ENCODE results near the gene HGFAC.

Gene HGFAC

DNA sequence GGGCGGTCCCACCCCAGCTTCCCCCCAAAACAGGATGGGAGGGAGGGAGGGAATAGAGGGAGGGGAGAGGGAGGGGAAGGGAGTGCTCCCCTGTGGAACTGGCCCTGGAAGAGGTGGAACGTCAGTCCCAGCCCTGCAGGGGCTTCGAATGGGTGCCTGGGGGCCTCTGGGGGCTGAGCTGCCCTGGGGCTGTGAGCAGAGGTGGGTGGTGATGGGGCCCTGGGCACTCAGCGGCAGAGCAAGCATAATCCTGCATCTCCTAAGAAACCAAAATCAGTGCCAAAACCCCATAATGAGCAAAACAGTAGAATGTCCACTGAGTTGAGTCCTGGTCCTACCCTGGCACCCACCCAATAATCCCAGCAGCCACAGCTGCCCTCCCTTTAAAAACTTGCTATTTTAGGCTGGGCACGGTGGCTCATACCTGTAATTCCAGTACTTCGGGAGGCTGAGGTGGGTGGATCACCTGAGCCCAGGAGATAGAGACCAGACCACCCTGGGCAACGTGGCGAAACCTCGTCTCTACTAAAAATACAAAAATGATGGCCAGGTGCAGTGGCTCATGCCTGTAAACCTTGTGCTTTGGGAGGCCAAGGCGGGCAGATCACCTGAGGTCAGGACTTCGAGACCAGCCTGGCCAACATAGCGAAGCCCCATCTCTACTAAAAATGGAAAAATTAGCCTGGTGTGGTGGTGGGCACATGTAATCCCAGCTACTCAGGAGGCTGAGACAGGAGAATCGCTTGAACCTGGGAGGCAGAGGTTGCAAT lies 32.4 kb downstream of the HGFAC start:
- no peak for DNase-seq

DNA sequence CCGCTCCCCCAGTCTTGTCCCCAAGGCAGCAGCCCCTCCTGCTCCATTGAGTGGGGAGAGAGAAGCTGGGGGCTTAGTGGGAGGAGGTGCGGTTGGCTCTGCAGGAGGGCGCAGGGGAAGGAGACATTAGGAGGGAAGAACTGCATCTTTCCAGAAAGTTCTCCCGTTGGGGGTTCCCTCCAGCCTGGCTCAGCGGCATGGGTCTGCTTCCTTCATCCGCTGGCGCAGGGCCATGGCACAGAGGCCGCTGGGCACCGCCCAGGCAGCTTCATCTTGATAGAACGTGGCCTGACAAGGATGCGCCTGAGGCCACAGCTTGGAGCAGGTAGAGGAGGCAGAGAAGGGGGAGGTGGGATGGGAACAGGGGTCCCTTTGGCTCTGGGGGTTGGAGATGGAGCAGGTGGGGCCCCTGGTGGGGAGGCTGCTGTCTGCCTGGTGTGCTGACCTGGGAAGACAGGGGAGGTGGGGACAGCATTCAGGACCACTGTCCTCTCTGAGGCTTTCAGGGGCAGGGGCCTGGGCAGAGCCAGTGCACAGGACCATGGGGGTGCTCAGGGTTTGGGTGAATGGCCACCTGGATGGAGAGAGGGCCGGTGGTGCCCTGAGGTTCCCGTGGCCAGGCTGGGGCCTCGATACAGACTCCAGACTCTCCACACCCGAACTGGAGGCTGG lies 33.4 kb downstream of the HGFAC start:
- DNase-seq: no peak

DNA sequence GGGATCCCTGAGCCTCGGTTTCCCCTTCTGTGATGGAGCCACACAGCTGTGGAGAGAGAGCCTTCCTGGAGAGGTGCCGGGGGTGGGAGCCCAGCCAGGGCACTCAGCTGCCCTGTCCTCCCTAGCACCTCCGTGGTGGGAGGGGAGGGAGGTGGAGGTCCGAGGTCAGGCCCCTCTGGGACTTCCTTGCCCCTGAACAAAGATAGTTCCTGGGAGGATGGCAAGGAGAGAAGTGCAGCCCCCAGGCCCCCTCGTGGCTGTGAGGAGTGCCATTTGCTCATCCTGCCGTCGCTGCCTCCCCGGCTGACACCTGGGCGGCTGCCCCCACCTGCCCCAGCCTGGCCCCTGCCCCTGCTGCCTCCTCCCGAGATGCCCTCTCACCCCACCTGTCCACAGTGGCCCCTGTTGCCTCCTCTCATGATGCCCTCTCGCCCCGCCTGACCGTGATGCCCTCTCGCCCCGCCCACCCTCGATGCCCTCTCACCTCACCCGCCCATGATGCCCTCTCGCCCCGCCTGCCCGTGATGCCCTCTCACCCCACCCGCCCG lies 34.0 kb downstream of the HGFAC start:
- no peak for DNase-seq

DNA sequence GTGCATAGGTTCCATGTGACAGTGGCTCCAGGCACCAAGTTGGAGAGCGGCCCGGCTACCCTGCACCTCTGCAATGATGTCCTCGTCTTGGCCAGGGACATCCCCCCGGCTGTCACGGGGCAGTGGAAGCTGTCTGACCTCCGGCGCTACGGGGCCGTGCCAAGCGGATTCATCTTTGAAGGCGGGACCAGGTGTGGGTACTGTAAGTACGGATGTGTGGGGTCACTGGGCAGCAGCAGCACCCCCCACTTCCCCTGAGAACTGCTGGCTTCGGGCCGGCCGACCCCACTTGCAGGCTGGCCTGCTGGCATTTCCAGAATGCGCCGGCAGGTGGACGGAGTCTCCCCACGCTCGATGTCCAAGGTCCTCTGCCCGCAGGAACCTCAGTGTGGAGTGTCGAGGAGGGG lies 34.6 kb downstream of the HGFAC start:
- no peak for DNase-seq

DNA sequence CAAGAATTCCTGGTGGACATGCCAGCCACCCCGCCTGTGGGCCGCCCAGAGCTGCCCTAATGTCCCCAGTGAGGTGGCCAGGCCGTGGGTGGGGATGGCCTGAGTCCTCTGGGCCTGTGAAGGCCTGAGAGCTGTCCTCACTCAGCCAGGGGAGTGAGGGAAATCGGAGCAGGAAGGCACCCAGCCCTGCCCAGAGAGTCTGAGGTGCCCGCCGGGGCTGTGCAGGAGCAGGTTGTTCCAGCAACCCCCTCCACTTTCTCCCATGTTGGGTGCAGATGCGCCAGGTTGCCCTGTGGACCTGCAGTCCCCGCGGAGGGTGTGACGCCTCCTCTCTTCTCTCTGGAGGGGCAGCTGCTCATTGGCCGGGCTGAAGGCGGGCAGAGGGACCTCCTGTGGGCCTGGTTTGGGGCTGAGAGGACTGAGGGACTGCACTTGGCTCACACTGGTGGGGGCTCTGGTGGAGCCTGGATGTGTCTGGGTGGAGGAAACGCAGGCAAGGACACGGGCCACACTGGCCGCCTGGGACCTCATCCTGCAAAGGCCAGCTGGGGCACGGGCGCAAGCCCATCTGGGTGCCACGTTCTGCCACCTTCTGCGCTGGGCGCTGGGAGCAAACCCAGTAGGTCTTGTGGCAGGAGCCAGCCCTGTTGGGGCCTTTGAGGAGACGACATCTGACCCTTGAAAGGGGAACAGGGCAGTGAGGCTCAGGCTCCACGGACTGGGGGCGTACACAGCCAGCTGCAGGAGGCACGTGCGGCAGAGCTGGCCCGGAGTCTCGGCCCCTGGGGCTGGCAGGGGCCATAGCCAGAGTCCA lies 35.4 kb downstream of the HGFAC start:
- DNase-seq: peak; percentile 1

DNA sequence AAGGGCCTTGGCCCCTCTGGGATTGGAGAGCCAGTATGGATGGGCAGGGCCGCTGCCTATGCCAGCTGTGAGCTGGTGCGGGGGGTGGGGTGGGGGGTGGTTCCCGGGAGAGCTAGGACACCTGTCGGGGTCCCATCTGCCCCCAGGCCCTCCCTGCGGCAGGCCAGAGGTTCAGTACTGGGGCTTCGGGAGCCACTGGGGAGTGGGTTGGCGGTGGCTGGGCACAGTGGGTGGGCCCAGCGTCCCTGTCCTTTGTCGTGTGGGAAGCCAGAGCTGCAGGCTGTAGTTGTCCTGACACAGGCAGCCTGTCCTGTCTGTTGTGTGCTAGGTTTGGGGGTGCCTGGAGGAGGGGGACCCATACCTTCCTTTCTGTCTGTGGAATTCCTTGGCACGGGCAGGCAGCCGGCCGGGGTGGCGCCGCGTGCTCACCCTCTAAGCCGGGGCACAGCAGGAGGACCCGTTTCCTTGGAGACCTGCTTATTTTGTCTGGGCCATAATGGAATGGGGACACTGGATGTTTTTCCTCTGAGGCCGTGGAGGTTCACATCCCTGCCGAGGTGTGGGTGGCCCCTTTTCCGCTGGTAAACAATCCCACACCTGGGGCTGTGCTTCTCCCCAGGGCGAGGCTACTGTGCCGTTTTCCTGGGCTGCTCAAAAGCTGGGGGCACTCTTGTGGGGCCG lies 36.1 kb downstream of the HGFAC start:
- DNase-seq: peak; percentile 18

DNA sequence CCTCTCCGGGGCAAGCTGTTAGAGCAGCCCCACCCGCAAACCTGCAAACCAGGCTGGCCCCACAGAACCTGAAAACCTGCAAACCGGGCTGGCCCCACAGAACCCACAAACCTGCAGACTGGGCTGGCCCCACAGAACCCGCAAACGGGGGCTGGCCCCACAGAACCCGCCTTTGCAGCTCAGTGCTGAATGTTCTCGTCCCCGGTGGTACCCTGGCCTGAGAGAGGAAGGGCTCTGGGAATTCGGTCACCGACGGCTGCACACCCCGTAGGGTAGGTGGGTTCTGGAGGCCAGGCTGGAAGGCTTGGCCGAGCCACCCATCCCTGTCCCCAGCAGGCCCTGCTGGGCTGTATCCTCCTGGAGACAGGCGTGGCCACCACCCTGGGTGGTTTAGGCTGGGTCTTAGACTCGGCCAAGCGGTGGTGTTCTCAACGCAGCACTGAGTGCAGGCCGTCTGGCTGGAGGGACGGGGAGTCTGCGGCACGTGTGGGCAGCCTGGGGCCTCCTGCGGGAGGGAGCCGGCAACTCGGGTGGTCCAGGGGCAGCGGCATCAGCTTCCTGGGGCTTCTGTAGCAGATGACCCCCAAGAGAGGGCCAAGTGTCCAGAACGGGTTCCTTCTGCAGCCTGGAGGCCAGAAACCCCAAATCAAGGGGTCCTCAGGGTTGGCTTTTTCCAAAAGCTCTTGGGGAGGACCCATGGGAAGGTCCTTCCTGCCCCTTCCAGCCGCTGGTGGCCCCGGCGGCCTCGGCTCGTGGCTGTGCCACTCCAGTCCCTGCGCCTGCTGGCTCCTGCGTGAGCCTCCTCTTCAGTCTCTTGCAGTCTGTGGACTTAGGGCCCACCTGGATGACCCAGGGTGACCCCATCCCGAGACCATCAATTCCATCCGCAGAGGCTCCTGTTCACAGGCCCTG lies 36.9 kb downstream of the HGFAC start:
- DNase-seq: peak; percentile 3

DNA sequence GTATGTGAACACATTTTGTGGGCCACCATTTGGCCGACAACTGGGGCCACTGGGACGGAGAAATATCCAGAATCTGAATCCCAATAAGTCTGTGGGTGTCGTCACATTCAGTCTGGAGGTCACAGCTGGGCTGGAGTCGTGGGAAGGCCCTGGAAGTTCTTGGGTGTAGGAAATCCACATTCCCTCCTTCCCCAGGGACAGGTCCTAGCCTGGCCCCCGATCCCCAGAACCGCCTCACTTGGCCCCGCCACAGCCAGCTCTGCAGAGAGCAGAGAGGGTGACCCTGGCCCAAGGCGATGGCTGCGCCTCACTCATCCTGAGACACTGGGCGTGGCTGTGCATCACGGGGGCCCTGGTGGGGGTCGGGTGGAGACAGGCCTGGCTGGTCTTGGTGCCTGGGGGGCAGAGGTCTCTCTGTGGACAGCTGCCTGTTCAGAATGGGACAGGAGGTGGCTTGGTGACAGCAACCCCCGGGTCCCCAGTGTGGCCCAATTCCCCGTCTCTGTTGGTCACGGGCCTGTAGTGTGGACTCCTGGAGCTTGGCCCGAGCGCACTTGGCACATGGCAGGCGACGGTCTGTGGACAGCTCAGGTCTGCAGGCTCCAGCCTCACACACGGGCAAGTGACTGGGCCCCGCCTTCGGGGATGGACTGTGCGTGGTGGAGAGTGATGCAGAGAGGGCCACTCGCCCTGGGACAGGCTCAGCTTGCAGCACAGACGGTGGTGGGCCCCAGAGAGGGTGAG lies 37.8 kb downstream of the HGFAC start:
- DNase-seq: peak; percentile 2

DNA sequence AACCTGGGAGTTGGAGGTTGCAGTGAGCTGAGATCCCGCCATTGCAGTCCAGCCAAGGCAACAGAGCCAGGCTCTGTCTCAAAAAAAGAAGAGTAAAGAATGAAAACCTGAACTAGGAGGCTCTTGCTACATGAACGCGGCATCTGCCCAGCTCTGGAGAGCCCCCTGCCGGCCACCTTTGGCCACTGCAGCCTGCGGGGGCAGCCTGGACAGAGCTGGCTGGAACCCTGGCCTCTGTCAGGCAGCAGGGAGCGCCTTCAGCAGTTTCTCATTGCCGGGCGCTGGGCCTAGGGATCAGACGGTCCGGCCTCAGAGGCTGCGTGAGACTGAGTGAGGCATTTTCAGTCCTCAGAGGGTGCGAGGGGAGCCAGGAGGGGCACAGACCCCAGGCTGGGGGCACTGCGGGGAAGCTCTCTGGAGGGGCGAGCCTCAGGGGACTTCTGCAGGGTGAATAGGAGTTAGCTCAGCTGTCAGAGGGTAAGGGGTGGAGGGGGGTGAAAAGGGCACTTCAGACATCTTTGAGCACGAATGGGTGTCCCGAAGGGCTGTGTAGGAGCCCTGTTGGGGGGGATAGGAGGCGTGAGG lies 38.9 kb downstream of the HGFAC start:
- peak; percentile 74 for DNase-seq

DNA sequence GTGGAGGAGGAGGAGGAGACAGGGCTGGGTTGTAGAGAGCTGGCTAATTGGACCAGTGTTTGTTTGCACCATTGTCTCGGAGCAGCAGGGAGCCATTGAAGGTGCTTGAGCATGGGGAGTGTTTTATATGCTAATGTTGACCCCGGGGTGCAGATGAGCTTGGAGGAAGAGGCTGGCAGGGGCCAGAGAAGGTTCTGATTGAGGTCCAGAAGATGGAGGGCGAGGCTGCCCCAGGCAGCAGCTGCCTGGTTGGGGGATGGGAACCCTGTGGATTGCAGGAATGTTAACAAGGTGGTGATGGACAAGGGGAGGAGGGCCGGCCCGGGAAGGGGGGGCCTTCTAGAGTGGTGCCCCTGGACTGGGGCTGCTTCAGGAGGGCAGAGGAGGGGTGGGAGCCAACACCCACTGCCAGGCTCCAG lies 39.4 kb downstream of the HGFAC start:
- no peak for DNase-seq

DNA sequence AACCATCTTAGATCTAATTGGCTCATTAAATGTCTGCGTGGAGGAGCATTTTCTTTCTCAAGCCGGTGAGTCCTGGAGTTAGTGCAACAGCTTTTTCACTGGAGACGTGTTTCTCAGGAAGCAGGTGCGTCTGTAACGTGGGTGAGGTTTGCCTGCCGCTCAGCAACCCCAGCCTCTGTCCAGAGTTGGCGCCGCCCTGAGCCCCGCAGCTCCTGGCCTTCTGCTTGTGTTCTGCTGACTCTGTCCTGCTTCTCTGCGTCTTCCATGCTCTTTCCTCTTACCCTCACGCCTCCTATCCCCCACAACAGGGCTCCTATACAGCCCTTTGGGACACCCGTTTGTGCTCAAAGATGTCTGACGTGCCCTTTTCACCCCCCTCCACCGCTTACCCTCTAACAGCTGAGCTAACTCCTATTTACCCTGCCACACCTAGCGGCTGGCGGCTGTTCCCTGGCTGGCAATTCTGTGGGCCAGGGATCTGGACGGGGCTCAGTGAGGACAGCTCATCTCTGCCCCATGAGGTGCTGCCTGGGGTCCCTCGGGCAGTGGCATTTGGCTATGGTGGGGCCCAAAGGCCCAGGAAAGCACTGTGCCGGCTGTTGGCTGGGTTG lies 40.1 kb downstream of the HGFAC start:
- DNase-seq: no peak

DNA sequence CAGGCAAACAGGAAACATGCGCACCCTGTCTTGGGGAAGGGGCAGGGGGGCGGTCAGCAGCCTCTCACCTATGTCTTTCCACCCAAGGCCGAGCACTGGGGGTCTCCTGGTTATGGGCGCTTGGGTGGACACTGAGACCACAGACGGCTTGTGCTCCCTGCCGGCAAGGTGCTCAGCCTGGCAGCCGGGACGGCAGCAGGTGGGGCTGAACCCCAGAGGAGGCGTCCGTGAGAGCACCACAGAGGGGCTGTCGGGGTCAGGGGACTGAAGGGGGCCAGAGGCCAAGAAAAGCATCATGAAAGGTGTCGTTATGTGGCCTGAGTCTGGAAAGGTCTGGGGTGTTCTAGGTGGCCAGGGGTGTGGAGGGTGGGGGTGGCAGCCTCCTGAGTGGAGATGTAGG lies 40.9 kb downstream of the HGFAC start:
- no peak for DNase-seq

DNA sequence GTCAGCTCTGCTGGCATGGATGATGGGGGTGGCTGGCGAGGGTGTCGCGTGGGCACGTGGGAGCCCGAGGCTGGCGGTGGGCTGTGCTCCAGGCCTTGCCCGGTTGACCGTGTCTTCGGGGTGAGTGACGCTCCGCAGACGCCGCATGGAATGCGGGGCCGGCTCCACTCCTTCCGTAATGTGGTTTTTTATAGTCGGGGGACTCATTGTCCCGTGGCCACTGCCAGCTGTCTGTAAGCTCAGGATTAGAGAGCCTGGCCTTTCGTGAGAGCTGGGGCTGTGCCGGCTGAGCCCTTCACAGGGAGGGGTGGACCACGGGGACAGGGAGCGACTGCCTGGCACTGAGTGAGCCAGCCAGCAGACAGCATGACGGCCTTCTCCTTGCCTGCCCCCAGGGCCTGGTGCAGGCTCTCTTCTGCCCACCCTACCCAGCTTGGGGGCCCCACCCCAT lies 41.7 kb downstream of the HGFAC start:
- DNase-seq: no peak

DNA sequence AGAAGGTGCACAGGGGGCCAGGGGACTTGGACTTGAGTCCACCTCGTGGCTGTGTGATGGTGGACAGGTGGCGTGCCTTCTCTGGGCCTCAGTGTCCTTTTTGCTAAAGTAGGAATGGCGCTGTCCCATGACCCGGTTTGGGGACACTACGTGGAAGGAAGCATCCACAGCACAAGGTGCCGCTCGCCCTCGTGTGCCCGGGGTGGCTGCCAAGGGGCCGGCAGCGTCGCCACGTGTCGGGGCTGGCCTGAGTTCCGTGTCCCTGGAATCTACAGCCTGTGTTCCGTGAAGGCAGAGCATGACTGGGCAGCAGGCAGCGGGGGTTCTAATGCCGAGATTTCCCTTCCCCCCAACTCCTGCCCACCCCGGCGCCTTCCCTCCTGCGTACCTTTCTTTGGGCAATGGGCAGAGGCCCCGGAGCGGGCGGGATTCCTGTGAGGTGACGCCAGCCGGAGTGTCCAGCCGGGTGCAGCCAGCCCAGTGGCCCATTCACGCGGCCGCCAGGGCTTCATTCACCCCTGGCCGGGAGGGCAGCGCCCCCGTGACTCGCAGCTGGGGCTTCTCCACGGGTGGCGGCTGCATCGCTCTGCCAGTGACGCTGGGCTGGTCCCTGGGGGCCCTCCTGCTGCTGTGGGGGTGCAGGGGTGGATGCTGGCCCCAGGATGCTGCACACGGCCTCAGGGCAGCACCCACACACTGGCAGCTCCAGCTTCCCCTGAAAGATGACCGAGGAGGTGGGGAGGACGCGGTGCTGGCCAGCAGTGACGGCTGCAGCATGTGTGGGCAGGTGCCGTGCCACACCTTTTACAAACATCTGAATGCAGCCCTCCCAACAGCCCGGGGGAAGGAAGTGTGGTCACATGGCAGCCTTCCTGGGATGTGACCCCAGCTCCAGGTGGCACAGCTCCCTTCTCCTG lies 42.5 kb downstream of the HGFAC start:
- peak; percentile 68 for DNase-seq

DNA sequence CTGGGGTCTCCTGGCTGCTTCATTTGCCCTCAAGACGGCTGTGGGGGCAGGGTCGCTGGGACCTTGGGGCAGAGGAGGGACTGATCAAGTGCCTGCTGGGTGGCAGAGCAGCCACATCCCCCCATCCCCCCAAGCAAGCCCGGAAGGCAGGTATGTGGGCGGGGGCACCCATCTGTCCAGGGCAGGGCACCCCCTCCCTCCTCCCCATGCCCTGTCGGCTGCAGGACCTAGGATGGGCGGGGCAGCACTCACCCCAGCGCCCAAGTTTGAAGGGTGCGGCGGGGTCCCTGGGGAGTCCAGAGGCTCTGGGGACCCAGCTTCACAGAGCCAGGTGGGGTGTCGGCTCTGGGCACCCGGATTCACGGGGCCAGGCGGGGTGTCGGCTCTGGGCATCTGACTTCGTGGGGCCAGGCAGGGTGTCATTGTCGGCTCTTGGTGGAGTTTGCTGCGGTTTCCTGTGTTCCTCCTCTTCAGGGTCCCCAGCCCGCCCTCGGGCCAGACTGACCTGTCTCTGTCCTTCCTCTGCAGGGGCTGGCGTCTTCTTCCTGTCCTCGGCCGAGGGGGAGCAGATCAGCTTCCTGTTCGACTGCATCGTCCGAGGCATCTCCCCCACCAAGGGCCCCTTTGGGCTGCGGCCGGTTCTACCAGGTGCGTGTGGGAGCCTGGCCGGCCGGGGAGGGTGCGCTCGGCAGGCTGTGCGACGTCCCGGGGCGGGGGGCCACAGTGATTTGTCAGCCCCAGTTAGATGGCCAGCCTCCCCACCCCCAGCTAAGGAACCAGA lies 43.4 kb downstream of the HGFAC start:
- peak; percentile 59 for DNase-seq

DNA sequence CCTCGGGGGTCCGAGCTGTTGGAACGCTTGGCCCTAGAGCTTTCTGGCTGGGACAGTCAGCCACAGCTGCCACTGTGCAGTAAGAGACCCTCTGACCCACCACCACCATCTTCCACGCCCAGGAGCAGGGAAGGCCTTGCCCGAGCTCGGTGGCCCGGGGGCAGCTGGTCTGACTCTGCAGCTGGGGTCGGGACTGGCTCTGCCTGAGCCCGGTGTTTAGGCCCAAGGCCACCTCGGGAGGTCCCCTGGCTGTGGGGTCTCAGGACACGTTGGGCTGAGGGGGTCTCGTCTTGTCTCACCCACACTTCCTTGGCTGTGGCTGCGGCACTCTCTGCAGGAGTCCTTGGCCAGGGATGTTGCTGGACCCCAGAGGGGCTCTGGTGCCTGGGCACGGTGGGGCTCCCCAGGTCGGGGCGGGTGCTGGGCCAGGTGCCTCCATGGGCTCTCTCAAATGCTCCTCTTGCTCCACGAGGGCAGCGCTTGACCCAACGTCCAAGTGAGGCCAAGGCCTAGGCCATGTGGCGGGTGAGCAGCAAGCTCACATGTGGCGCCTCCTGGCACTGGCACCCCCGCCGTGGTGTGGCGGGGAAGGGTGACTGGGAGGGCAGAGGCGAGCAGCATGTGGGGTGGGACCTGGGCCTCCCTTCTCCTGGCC lies 44.2 kb downstream of the HGFAC start:
- no peak for DNase-seq
